Hepatocyte (in vitro differentiated cells): ENCODE results near the gene ELFN1.

ENCODE experiments used
- CTCF ChIP-seq: fragments of 200-600 bp; sonication (generic); IDR thresholded peaks from 2 replicates; pipeline ENCODE4 v1.5.1; 2016; ENCODE audit warnings: antibody characterized with exemption, mild to moderate bottlenecking; ENCODE audit not compliant: poor library complexity
- EZH2 ChIP-seq: fragments of 200-600 bp; sonication (generic); IDR thresholded peaks from 2 replicates; pipeline ENCODE4 v1.6.1; 2016; ENCODE audit warnings: antibody characterized with exemption, mild to moderate bottlenecking, borderline replicate concordance

DNA sequence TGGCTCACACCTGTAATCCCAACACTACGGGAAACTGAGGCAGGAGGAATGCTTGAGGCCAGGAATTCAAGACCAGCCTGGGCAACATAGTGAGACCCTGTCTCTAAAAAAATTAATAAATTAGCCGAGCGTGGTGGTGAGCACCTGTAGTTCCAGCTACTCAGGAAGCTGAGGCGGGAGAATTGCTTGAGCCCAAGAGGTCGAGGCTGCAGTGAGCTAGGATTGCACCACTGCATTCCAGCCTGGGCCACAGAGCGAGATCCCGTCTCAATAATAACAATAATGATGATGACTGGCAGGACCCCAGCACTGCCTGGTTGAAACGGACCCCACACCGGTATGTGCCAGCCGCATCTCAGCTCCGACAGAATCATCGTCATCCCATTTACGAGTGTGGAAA is 93.0 kb downstream of the ELFN1 start:
- TF ChIP-seq CTCF = no peak
- TF ChIP-seq EZH2 = no peak
